Transverse colon (tissue), 4 donors: ENCODE results near the gene FRY. TPM values are rescaled to one million over a fixed set of nuclear protein-coding genes. Genes with fewer than 3 reads are reported as not detected.

ENCODE experiments used
- DNase-seq: peaks from one replicate; pipeline ENCODE4 v3.0.0-alpha.2; 2019
- H3K27ac ChIP-seq, 4 donors: fragments of 200-600 bp; sonication (generic); 2 replicates each; pipeline ENCODE4 v1.5.1; 2016 to 2018; ENCODE audit warnings: inconsistent platforms in 4 of 4
- H3K27me3 ChIP-seq: fragments of 200-600 bp; sonication (generic); 2 replicates; pipeline ENCODE4 v1.5.1; 2017; ENCODE audit warnings: inconsistent platforms
- H3K36me3 ChIP-seq, 4 donors: fragments of 200-600 bp; sonication (generic); 2 replicates each; pipeline ENCODE4 v1.5.1; 2017 to 2019; ENCODE audit warnings: inconsistent platforms in 4 of 4
- H3K4me1 ChIP-seq, 4 donors: fragments of 200-600 bp; sonication (generic); 2 replicates each; pipeline ENCODE4 v1.5.1; 2017 to 2020; ENCODE audit warnings: inconsistent platforms in 4 of 4
- H3K4me3 ChIP-seq, 4 donors: fragments of 200-600 bp; sonication (generic); 1 replicate in 1 of 4; 2 replicates in 3 of 4; pipeline versions ENCODE4 v1.5.1 to v1.6.1; 2017 to 2019; ENCODE audit warnings: inconsistent platforms in 4 of 4
- H3K9me3 ChIP-seq, 2 donors: fragments of 200-600 bp; sonication (generic); 2 replicates each; pipeline ENCODE4 v1.5.1; 2017 to 2019; ENCODE audit warnings: inconsistent platforms in 2 of 2
- CTCF ChIP-seq, 5 experiments: fragments of 200-600 bp in 3 of 5; fragments of 450-650 bp in 2 of 5; sonication (generic) in 3 of 5; IDR thresholded peaks; 1 replicate in 2 of 5; 2 replicates in 3 of 5; pipeline ENCODE4 v1.5.1; 2016 to 2017; ENCODE audit warnings: antibody characterized with exemption in 5 of 5, inconsistent platforms in 3 of 5, mild to moderate bottlenecking in 2 of 5, moderate library complexity in 1 of 5
- EP300 ChIP-seq: sonication (generic); formaldehyde crosslinking; IDR thresholded peaks from one replicate; pipeline ENCODE4 v1.6.1; 2017; ENCODE audit warnings: antibody characterized with exemption, low read depth
- POLR2A ChIP-seq: fragments of 450-650 bp; IDR thresholded peaks from one replicate; pipeline ENCODE4 v1.6.1; 2016; ENCODE audit warnings: antibody characterized with exemption, mild to moderate bottlenecking, moderate library complexity
- POLR2AphosphoS5 ChIP-seq, 3 donors: sonication (generic); formaldehyde crosslinking; IDR thresholded peaks; one replicate each; pipeline ENCODE4 v1.6.1; 2016; ENCODE audit warnings: antibody characterized with exemption in 3 of 3
- WGBS, 2 donors: methylation state at CpG; one replicate each; pipeline ENCODE4 v1.1.5; 2018; ENCODE audit warnings: low coverage in 1 of 2; 5-methylcytosine and 5-hydroxymethylcytosine counted together
- in situ Hi-C, 4 donors: fragments of 200-750 bp; cut with MboI; loops; one replicate each; pipeline versions ENCODE4 v1.15.0 to v1.15.1; 2017; ENCODE audit warnings: low sequenced_read_pairs in 3 of 4, low pct_ligation_motif_present in 1 of 4, low pct_unique_long_range_greater_than_20kb in 1 of 4
- intact Hi-C: fragments of 100-400 bp; cut with DNase I; formaldehyde crosslinking; loops from one replicate; pipeline ENCODE4 v1.15.1; 2023; ENCODE audit warnings: low total_unique reads
- total RNA-seq, 4 donors: library from RNA; depleted of rRNA; stranded (reverse); fragments of >200 nt; gene quantifications; one replicate each; pipeline ENCODE4 v1.1.0, GENCODE V29; 2016

Gene FRY
- total RNA-seq, 4 donors from 2014 or later: 6.7 to 42.6 (median 12.4) TPM

- 60 to 83% methylated on average over 2 of the region's 2 CpGs for whole genome bisulfite sequencing, 2 donors
- Histone ChIP-seq H3K4me1 (no peaks in the 10 kb centered on the region), H3K27me3 (no peaks in the 10 kb centered on the region), H3K9me3 (no peaks in the 10 kb centered on the region), H3K4me3 (no peak overlapping the region), H3K27ac (no peak overlapping the region), H3K36me3 (no peaks in the 10 kb centered on the region)
- intact Hi-C loops: no loop called here
- no peak for DNase-seq
- TF ChIP-seq POLR2A (no peak), POLR2AphosphoS5 (IDR thresholded peaks at IDR 0.05) (no peak), EP300 (no peak), CTCF (IDR thresholded peaks at IDR 0.05) (no peak)
- in situ Hi-C loops: no loop called here
These were observed 148.1 kb downstream of the FRY start for GRCh38 chr13:32179708-32180107.

- no peak overlapping the region for H3K27ac ChIP-seq
- H3K27me3 ChIP-seq: no peaks in the 10 kb centered on the region
- DNase-seq: no peak
- H3K4me3 ChIP-seq: no peak overlapping the region
- 73 to 91% methylated on average over 2 of the region's 2 CpGs for whole genome bisulfite sequencing, 2 donors
- intact Hi-C loops (no loop called here), in situ Hi-C loops (no loop called here)
- no peaks in the 10 kb centered on the region for H3K36me3 ChIP-seq
- H3K4me1 ChIP-seq: no peaks in the 10 kb centered on the region
- TF ChIP-seq CTCF (IDR thresholded peaks at IDR 0.05) (no peak), POLR2A (no peak), EP300 (no peak), POLR2AphosphoS5 (IDR thresholded peaks at IDR 0.05) (no peak)
- H3K9me3 ChIP-seq: no peaks in the 10 kb centered on the region
These were observed 156.1 kb downstream of the FRY start for GRCh38 chr13:32187651-32188050.

- DNase-seq: no peak
- no peaks in the 10 kb centered on the region for H3K36me3 ChIP-seq
- H3K27ac ChIP-seq: no peak overlapping the region
- no peak overlapping the region for H3K4me3 ChIP-seq
- no peaks in the 10 kb centered on the region for H3K27me3 ChIP-seq
- intact Hi-C loops (no loop called here), in situ Hi-C loops (no loop called here)
- no peaks in the 10 kb centered on the region for H3K9me3 ChIP-seq
- WGBS, 2 donors: 72 to 90% methylated on average over 2 of the region's 2 CpGs
- H3K4me1 ChIP-seq: no peaks in the 10 kb centered on the region
- no peak for TF ChIP-seq POLR2AphosphoS5 (IDR thresholded peaks at IDR 0.05)
- TF ChIP-seq CTCF (IDR thresholded peaks at IDR 0.05): no peak
- TF ChIP-seq POLR2A: no peak
- TF ChIP-seq EP300: no peak
These were observed 160.0 kb downstream of the FRY start for GRCh38 chr13:32191452-32191998.

- Histone ChIP-seq H3K36me3 (no peaks in the 10 kb centered on the region), H3K4me3 (no peak overlapping the region), H3K9me3 (no peaks in the 10 kb centered on the region), H3K27me3 (no peaks in the 10 kb centered on the region), H3K4me1 (no peaks in the 10 kb centered on the region), H3K27ac (no peak overlapping the region)
- TF ChIP-seq CTCF (IDR thresholded peaks at IDR 0.05): no peak
- TF ChIP-seq POLR2AphosphoS5 (IDR thresholded peaks at IDR 0.05): no peak
- TF ChIP-seq POLR2A: no peak
- no peak for TF ChIP-seq EP300
- intact Hi-C loops (no loop called here), in situ Hi-C loops (no loop called here)
- DNase-seq: no peak
These were observed 164.1 kb downstream of the FRY start for GRCh38 chr13:32195713-32196112.
